OCI-LY1 (cell line): ENCODE data around the gene SAMD1.

ENCODE experiments used
- H2AFZ ChIP-seq: fragments of 200-600 bp; sonication (generic), shearing (Covaris generic); 2 replicates; pipeline ENCODE4 v1.6.0; 2014; ENCODE audit warnings: antibody characterized with exemption, mild to moderate bottlenecking, low read length
- H3F3A ChIP-seq: fragments of 200-600 bp; sonication (generic), shearing (Covaris generic); 2 replicates; pipeline ENCODE4 v1.6.0; 2014; ENCODE audit warnings: mild to moderate bottlenecking, antibody characterized with exemption, low read length, moderate library complexity; ENCODE audit not compliant: insufficient read depth
- H3K27ac ChIP-seq: fragments of 200-600 bp; sonication (generic); 2 replicates; pipeline ENCODE4 v1.5.1; 2014; ENCODE audit warnings: low read length, mixed run types, mild to moderate bottlenecking, low read depth; ENCODE audit not compliant: poor library complexity, severe bottlenecking
- H3K27me3 ChIP-seq: fragments of 200-600 bp; sonication (generic); 2 replicates; pipeline ENCODE4 v1.6.0; 2014; ENCODE audit warnings: antibody characterized with exemption, mild to moderate bottlenecking, low read length, moderate library complexity; ENCODE audit not compliant: insufficient read depth
- H3K36me3 ChIP-seq: fragments of 200-600 bp; sonication (generic); 2 replicates; pipeline ENCODE4 v1.6.1; 2014; ENCODE audit warnings: mild to moderate bottlenecking, antibody characterized with exemption, low read length, moderate library complexity, mixed read lengths; ENCODE audit not compliant: insufficient read depth
- H3K4me1 ChIP-seq: fragments of 200-600 bp; sonication (generic); 2 replicates; pipeline ENCODE4 v1.5.1; 2014; ENCODE audit warnings: mild to moderate bottlenecking, low read length, moderate library complexity; ENCODE audit not compliant: insufficient read depth, severe bottlenecking
- H3K4me2 ChIP-seq: fragments of 200-600 bp; sonication (generic), shearing (Covaris generic); 2 replicates; pipeline ENCODE4 v1.6.1; 2014; ENCODE audit warnings: low read length
- H3K4me3 ChIP-seq: fragments of 200-600 bp; sonication (generic); 2 replicates; pipeline ENCODE4 v1.5.1; 2014; ENCODE audit warnings: low read length, low read depth, mild to moderate bottlenecking, mixed read lengths; ENCODE audit not compliant: poor library complexity, severe bottlenecking
- H3K79me2 ChIP-seq: fragments of 200-600 bp; shearing (Covaris generic); 2 replicates; pipeline ENCODE4 v1.6.1; 2016; ENCODE audit warnings: mixed run types, low read length, mixed read lengths; ENCODE audit not compliant: insufficient read depth
- H3K9ac ChIP-seq: fragments of 200-600 bp; sonication (generic), shearing (Covaris generic); 2 replicates; pipeline ENCODE4 v1.6.1; 2014; ENCODE audit warnings: mild to moderate bottlenecking, low read length, mixed read lengths
- H3K9me2 ChIP-seq: fragments of 200-600 bp; sonication (generic), shearing (Covaris generic); 2 replicates; pipeline ENCODE4 v1.6.1; 2014; ENCODE audit warnings: low read depth, mild to moderate bottlenecking, low read length, mixed read lengths
- H3K9me3 ChIP-seq: fragments of 200-600 bp; shearing (Covaris generic); 2 replicates; pipeline ENCODE4 v1.6.1; 2014; ENCODE audit warnings: low read length, mixed read lengths
- H4K20me1 ChIP-seq: fragments of 200-600 bp; sonication (generic), shearing (Covaris generic); 2 replicates; pipeline ENCODE4 v1.6.0; 2016; ENCODE audit warnings: mild to moderate bottlenecking, low read length; ENCODE audit not compliant: insufficient read depth
- EZH2 ChIP-seq: fragments of 200-600 bp; sonication (generic), shearing (Covaris generic); IDR thresholded peaks from 2 replicates; pipeline ENCODE4 v1.8.0; 2017; ENCODE audit warnings: borderline replicate concordance, mixed run types, mild to moderate bottlenecking, antibody characterized with exemption, low read length, moderate library complexity, mixed read lengths
- TF ChIP-seq, protein P1 (sequence below): fragments of 200-600 bp; sonication (generic), shearing (Covaris generic); IDR thresholded peaks from 2 replicates; pipeline ENCODE4 v1.5.1; 2017; ENCODE audit warnings: mild to moderate bottlenecking, antibody characterized with exemption, low read length, moderate library complexity, mixed read lengths

SAMD1 gene

DNA sequence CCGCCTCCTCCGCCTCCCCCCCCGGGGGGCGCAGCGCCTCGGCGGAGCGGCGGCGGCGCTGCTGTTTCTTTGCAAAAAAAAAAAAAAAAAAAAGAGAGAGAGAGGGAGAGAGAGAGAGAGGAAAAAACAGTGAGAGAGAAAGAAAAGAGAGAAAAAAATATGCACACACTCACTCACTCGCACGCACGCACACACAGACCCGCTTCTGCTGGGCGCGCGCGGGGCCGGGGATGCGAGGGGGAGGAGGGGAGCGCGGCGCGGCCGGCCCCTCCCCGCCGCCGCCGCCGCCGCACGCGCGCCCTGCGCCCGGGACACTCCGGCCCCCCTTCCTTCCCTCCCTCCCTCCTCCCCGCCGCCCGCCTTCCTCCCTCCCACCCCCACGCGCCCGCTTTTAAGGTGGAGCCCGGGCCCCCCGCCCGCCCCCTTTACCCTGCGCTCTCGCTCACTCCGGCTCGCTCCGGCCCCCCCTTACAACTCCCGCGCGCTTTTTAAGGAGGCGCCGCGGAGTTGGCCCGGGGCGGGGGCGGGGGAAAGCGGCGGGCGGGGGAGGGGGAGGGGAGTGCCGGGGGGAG is at the start of gene SAMD1:
TSS of gene SAMD1 (minus strand) at position 243 of the 572 bp plus-strand sequence.
- TF ChIP-seq EZH2: no peak
- TF ChIP-seq, protein P1, sequence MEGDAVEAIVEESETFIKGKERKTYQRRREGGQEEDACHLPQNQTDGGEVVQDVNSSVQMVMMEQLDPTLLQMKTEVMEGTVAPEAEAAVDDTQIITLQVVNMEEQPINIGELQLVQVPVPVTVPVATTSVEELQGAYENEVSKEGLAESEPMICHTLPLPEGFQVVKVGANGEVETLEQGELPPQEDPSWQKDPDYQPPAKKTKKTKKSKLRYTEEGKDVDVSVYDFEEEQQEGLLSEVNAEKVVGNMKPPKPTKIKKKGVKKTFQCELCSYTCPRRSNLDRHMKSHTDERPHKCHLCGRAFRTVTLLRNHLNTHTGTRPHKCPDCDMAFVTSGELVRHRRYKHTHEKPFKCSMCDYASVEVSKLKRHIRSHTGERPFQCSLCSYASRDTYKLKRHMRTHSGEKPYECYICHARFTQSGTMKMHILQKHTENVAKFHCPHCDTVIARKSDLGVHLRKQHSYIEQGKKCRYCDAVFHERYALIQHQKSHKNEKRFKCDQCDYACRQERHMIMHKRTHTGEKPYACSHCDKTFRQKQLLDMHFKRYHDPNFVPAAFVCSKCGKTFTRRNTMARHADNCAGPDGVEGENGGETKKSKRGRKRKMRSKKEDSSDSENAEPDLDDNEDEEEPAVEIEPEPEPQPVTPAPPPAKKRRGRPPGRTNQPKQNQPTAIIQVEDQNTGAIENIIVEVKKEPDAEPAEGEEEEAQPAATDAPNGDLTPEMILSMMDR: peak; percentile 12; the same call in 1 of the 2 replicates
- H3K27me3 ChIP-seq: no peaks in the 10 kb centered on the region
- no peaks in the 10 kb centered on the region for H3F3A ChIP-seq
- H4K20me1 ChIP-seq: no peaks in the 10 kb centered on the region
- H3K4me2 ChIP-seq: peak within 1 kb of the TSS; percentile 99
- no peak within 1 kb of the TSS for H2AFZ ChIP-seq
- peak within 1 kb of the TSS; percentile 89 for H3K27ac ChIP-seq
- peak within 1 kb of the TSS; percentile 99 for H3K9ac ChIP-seq
- H3K4me3 ChIP-seq: peak within 1 kb of the TSS; percentile 95
- H3K79me2 ChIP-seq: no peaks in the 10 kb centered on the region
- H3K9me3 ChIP-seq: peaks cover 7% of the 10 kb centered on the region
- H3K4me1 ChIP-seq: peaks cover 18% of the 10 kb centered on the region
- H3K9me2 ChIP-seq: no peaks in the 10 kb centered on the region
- peaks cover 28% of the 10 kb centered on the region for H3K36me3 ChIP-seq

DNA sequence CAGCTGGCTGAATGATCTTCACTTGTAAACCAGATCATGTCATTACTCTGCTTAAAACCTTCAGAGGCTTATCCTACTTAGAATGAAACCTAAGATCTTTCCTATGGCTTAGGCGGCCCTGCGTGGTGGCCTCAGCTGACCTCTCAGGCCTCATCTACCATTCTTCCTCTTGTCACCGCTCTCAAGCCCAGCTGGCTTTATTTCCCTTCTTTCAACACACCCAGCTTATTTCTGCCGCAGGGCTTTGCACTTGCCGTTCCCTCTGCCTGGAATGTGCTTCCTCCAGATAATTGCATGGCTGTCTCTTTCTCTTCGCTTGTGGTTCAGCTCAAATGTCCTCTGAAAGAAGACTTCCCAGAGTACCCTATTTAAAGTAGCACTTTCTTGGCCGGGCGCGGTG is 49.4 kb upstream of the SAMD1 start:
- H3K4me3 ChIP-seq: no peak overlapping the region
- no peaks in the 10 kb centered on the region for H3K9me3 ChIP-seq
- H3F3A ChIP-seq: no peaks in the 10 kb centered on the region
- H4K20me1 ChIP-seq: no peaks in the 10 kb centered on the region
- TF ChIP-seq, protein P1: no peak
- H3K27me3 ChIP-seq: no peaks in the 10 kb centered on the region
- no peaks in the 10 kb centered on the region for H3K9me2 ChIP-seq
- peaks cover 20% of the 10 kb centered on the region for H3K4me1 ChIP-seq
- H3K27ac ChIP-seq: no peak overlapping the region
- no peak overlapping the region for H3K9ac ChIP-seq
- peaks cover 11% of the 10 kb centered on the region for H3K79me2 ChIP-seq
- H2AFZ ChIP-seq: no peak overlapping the region
- no peak overlapping the region for H3K4me2 ChIP-seq
- H3K36me3 ChIP-seq: no peaks in the 10 kb centered on the region

DNA sequence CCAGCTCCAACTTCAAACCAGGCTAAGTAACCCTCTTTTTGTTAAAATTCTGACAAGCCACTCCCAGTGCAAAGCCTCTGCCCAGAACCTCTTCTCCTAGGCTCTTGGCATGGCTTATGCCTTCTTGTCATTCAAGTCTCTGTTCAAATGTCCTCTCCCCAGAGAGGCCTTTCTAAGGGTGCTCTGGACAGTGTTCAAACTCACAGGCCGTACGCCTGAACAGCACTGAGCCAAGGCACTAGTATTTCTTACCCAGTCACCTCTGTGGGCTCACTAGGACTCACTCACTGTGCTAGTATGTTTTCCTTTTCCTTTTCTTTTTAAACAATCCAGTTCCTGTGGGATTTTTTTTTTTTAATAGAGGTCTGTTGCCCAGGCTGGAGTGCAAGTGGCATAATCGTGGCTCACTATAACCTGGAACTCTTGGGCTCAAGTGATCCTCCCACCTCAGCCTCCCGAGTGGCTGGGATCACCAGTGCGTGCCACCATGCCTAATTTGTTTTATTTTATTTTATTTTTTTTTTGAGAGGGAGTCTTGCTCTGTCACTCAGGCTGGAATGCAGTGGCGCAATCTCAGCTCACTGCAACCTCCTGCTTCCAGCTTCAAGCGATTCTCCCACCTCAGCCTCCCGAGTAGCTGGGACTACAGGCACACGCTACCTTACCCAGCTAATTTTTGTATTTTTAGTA is 48.2 kb upstream of the SAMD1 start:
- Histone ChIP-seq H3K27me3 (no peaks in the 10 kb centered on the region), H3K4me2 (0 out of 2 replicates have a peak overlapping the region, but pooled peaks have one; percentile 38), H3K9me2 (no peaks in the 10 kb centered on the region), H3K9ac (0 out of 2 replicates have a peak overlapping the region, but pooled peaks have one; percentile 3), H4K20me1 (no peaks in the 10 kb centered on the region), H3K9me3 (no peaks in the 10 kb centered on the region), H3F3A (no peaks in the 10 kb centered on the region), H3K36me3 (peaks cover 9% of the 10 kb centered on the region; the same call in 1 of the 2 replicates), H3K79me2 (peaks cover 19% of the 10 kb centered on the region), H3K4me3 (no peak overlapping the region), H2AFZ (no peak overlapping the region), H3K27ac (no peak overlapping the region), H3K4me1 (peaks cover 31% of the 10 kb centered on the region)
- no peak for TF ChIP-seq EZH2
- TF ChIP-seq, protein P1: no peak
